Neuronal stem cell (in vitro differentiated cells): ENCODE results near the gene TMPRSS11A.

Experiments
- DNase-seq: peaks from one replicate; pipeline ENCODE4 v3.0.0-alpha.2; 2013; ENCODE audit warnings: low spot score
- H2AFZ ChIP-seq: one replicate; pipeline ENCODE4 v1.6.1; 2013; ENCODE audit warnings: mild to moderate bottlenecking, low read length, inconsistent platforms
- H2AK5ac ChIP-seq: 2 replicates; pipeline ENCODE4 v1.6.1; 2013; ENCODE audit warnings: low read depth, mild to moderate bottlenecking, inconsistent platforms, low read length, moderate library complexity, mixed read lengths
- H2BK120ac ChIP-seq: 2 replicates; pipeline ENCODE4 v1.6.1; 2013; ENCODE audit warnings: low read depth, mild to moderate bottlenecking, inconsistent platforms, low read length, moderate library complexity, mixed read lengths
- H2BK12ac ChIP-seq: one replicate; pipeline ENCODE4 v1.6.1; 2013; ENCODE audit warnings: low read length, inconsistent platforms
- H2BK15ac ChIP-seq: 2 replicates; pipeline ENCODE4 v1.6.1; 2013; ENCODE audit warnings: mild to moderate bottlenecking, low read length, inconsistent platforms, mixed read lengths
- H2BK5ac ChIP-seq: one replicate; pipeline ENCODE4 v1.6.1; 2013; ENCODE audit warnings: inconsistent platforms, mild to moderate bottlenecking, low read length, moderate library complexity
- H3K14ac ChIP-seq: one replicate; pipeline ENCODE4 v1.6.1; 2013; ENCODE audit warnings: low read length, inconsistent platforms
- H3K18ac ChIP-seq: 2 replicates; pipeline ENCODE4 v1.6.1; 2013; ENCODE audit warnings: low read length, inconsistent platforms
- H3K23ac ChIP-seq: 2 replicates; pipeline ENCODE4 v1.6.1; 2013; ENCODE audit warnings: low read depth, mild to moderate bottlenecking, mixed read lengths, low read length, inconsistent platforms; ENCODE audit not compliant: poor library complexity
- H3K27ac ChIP-seq: replicated peaks from 3 replicates; pipeline ENCODE4 v1.5.1; 2013; ENCODE audit warnings: low read length, inconsistent platforms
- H3K27me3 ChIP-seq, 3 experiments: 2 replicates each; pipeline ENCODE4 v1.6.1; 2013; ENCODE audit warnings: low read length in 3 of 3, mild to moderate bottlenecking in 2 of 3, inconsistent platforms in 1 of 3, low read depth in 1 of 3, mixed read lengths in 1 of 3, moderate library complexity in 1 of 3; ENCODE audit not compliant: control insufficient read depth in 3 of 3, insufficient read depth in 3 of 3
- H3K36me3 ChIP-seq, 2 donors: replicated peaks in 1 of 2; 2 replicates each; pipeline ENCODE4 v1.6.1; 2013; ENCODE audit warnings: low read length in 2 of 2; ENCODE audit not compliant: control insufficient read depth in 2 of 2, insufficient read depth in 2 of 2
- H3K4ac ChIP-seq: 2 replicates; pipeline ENCODE4 v1.6.1; 2013; ENCODE audit warnings: inconsistent platforms, mild to moderate bottlenecking, low read length, moderate library complexity
- H3K4me1 ChIP-seq, 2 donors: 1 replicate in 1 of 2; 2 replicates in 1 of 2; pipeline ENCODE4 v1.6.1; 2013; ENCODE audit warnings: low read length in 2 of 2, low read depth in 1 of 2; ENCODE audit not compliant: control insufficient read depth in 2 of 2, insufficient read depth in 1 of 2
- H3K4me2 ChIP-seq: one replicate; pipeline ENCODE4 v1.6.1; 2013; ENCODE audit warnings: mild to moderate bottlenecking, low read length, inconsistent platforms; ENCODE audit not compliant: insufficient read depth, poor library complexity, severe bottlenecking
- H3K4me3 ChIP-seq, 2 donors: 2 replicates each; pipeline ENCODE4 v1.5.1; 2013; ENCODE audit warnings: low read length in 2 of 2, mild to moderate bottlenecking in 2 of 2, inconsistent platforms in 1 of 2, moderate library complexity in 1 of 2
- H3K79me1 ChIP-seq: one replicate; pipeline ENCODE4 v1.6.1; 2013; ENCODE audit warnings: low read depth, mild to moderate bottlenecking, inconsistent platforms, low read length, moderate library complexity
- H3K9ac ChIP-seq: one replicate; pipeline ENCODE4 v1.6.1; 2013; ENCODE audit warnings: mild to moderate bottlenecking, low read depth, low read length, inconsistent platforms; ENCODE audit not compliant: poor library complexity
- H3K9me3 ChIP-seq, 2 donors: replicated peaks in 1 of 2; 2 replicates each; pipeline versions ENCODE3 to v1.6.1; 2013; ENCODE audit warnings: low read length in 2 of 2, mild to moderate bottlenecking in 2 of 2, inconsistent platforms in 1 of 2, low read depth in 1 of 2, mixed read lengths in 1 of 2, moderate library complexity in 1 of 2; ENCODE audit not compliant: control insufficient read depth in 2 of 2, insufficient read depth in 1 of 2
- H4K8ac ChIP-seq: one replicate; pipeline ENCODE4 v1.6.1; 2013; ENCODE audit warnings: low read depth, mild to moderate bottlenecking, inconsistent platforms, low read length, moderate library complexity
- H4K91ac ChIP-seq: one replicate; pipeline ENCODE4 v1.6.1; 2013; ENCODE audit warnings: low read length, low read depth, mild to moderate bottlenecking, inconsistent platforms; ENCODE audit not compliant: poor library complexity
- WGBS, 2 donors: extraction: QIAGEN DNeasy Blood & Tissue Kit; methylation state at CpG; one replicate each; pipeline ENCODE4 v1.1.7; 2013; ENCODE audit warnings: missing lambda C conversion rate in 2 of 2, mixed read lengths in 1 of 2; ENCODE audit not compliant: insufficient read length in 2 of 2, insufficient replicate concordance in 1 of 2; ENCODE audit errors: extremely low coverage in 2 of 2; 5-methylcytosine and 5-hydroxymethylcytosine counted together

Gene TMPRSS11A

GRCh38 chr4:67877086-67877485 lies 86.2 kb downstream of the TMPRSS11A start:
- H2BK120ac ChIP-seq = no peak overlapping the region
- no peak overlapping the region for H3K14ac ChIP-seq
- no peak overlapping the region for H2AFZ ChIP-seq
- H3K27ac ChIP-seq = no peak overlapping the region
- DNase-seq = no peak
- no peaks in the 10 kb centered on the region for H3K36me3 ChIP-seq
- no peak overlapping the region for H3K4ac ChIP-seq
- no peak overlapping the region for H2AK5ac ChIP-seq
- WGBS, 2 donors = no CpG with 5 or more reads among the region's 3 CpGs
- H4K8ac ChIP-seq = no peak overlapping the region
- H2BK15ac ChIP-seq = no peak overlapping the region
- H2BK5ac ChIP-seq = no peak overlapping the region
- H3K9me3 ChIP-seq = no peaks in the 10 kb centered on the region
- H3K4me3 ChIP-seq = no peak overlapping the region
- H3K27me3 ChIP-seq = no peaks in the 10 kb centered on the region
- no peak overlapping the region for H4K91ac ChIP-seq
- no peaks in the 10 kb centered on the region for H3K79me1 ChIP-seq
- no peak overlapping the region for H3K4me2 ChIP-seq
- no peak overlapping the region for H3K23ac ChIP-seq
- H2BK12ac ChIP-seq = no peak overlapping the region
- H3K9ac ChIP-seq = no peak overlapping the region
- H3K18ac ChIP-seq = no peak overlapping the region
- peaks cover 0 to 4% of the 10 kb centered on the region in 2 donors for H3K4me1 ChIP-seq

GRCh38 chr4:67874986-67875385 lies 88.3 kb downstream of the TMPRSS11A start:
- WGBS, 2 donors = no CpG with 5 or more reads among the region's 2 CpGs
- Histone ChIP-seq H3K36me3 (no peaks in the 10 kb centered on the region), H3K18ac (no peak overlapping the region)

GRCh38 chr4:67873116-67873515 lies 90.2 kb downstream of the TMPRSS11A start:
- Histone ChIP-seq H2BK5ac (no peak overlapping the region), H3K36me3 (no peaks in the 10 kb centered on the region)

More at GRCh38 chr4:67874986-67875385, 88.3 kb downstream of the TMPRSS11A start:
- no peak overlapping the region for H3K9ac ChIP-seq
- no peak overlapping the region for H2BK5ac ChIP-seq
- no peak overlapping the region for H3K4me2 ChIP-seq
- no peak overlapping the region for H2BK15ac ChIP-seq
- no peaks in the 10 kb centered on the region for H3K4me1 ChIP-seq
- no peak overlapping the region for H2BK12ac ChIP-seq
- H2BK120ac ChIP-seq = no peak overlapping the region
- no peak overlapping the region for H2AFZ ChIP-seq
- H4K8ac ChIP-seq = no peak overlapping the region
- no peak overlapping the region for H3K4ac ChIP-seq
- H3K27ac ChIP-seq = no peak overlapping the region
- H3K27me3 ChIP-seq = no peaks in the 10 kb centered on the region
- H3K9me3 ChIP-seq = no peaks in the 10 kb centered on the region
- no peak for DNase-seq
- no peaks in the 10 kb centered on the region for H3K79me1 ChIP-seq
- H2AK5ac ChIP-seq = no peak overlapping the region
- no peak overlapping the region for H3K4me3 ChIP-seq
- no peak overlapping the region for H3K14ac ChIP-seq
- no peak overlapping the region for H3K23ac ChIP-seq
- H4K91ac ChIP-seq = no peak overlapping the region

GRCh38 chr4:67871867-67872266 lies 91.4 kb downstream of the TMPRSS11A start:
- Histone ChIP-seq H3K9ac (no peak overlapping the region), H3K79me1 (no peaks in the 10 kb centered on the region), H2BK5ac (no peak overlapping the region), H3K14ac (no peak overlapping the region), H3K18ac (no peak overlapping the region), H4K8ac (no peak overlapping the region), H2AFZ (no peak overlapping the region), H3K4me3 (no peak overlapping the region), H4K91ac (no peak overlapping the region), H3K23ac (no peak overlapping the region), H2BK15ac (no peak overlapping the region), H2AK5ac (no peak overlapping the region), H3K27me3 (no peaks in the 10 kb centered on the region), H3K36me3 (no peaks in the 10 kb centered on the region), H2BK12ac (no peak overlapping the region), H3K4me2 (no peak overlapping the region), H3K4me1 (no peaks in the 10 kb centered on the region), H3K4ac (no peak overlapping the region), H3K27ac (no peak overlapping the region), H3K9me3 (no peaks in the 10 kb centered on the region), H2BK120ac (no peak overlapping the region)
- no peak for DNase-seq

More at GRCh38 chr4:67873116-67873515, 90.2 kb downstream of the TMPRSS11A start:
- Histone ChIP-seq H2BK12ac (no peak overlapping the region), H2AFZ (no peak overlapping the region), H4K8ac (no peak overlapping the region), H3K4ac (no peak overlapping the region), H3K4me2 (no peak overlapping the region), H2BK120ac (no peak overlapping the region), H3K9ac (no peak overlapping the region), H2AK5ac (no peak overlapping the region), H3K4me1 (no peaks in the 10 kb centered on the region), H3K9me3 (no peaks in the 10 kb centered on the region), H2BK15ac (no peak overlapping the region), H3K18ac (no peak overlapping the region), H3K23ac (no peak overlapping the region), H4K91ac (no peak overlapping the region), H3K79me1 (no peaks in the 10 kb centered on the region), H3K27ac (no peak overlapping the region), H3K27me3 (no peaks in the 10 kb centered on the region), H3K14ac (no peak overlapping the region), H3K4me3 (no peak overlapping the region)
- WGBS, 2 donors = no CpG with 5 or more reads among the region's 1 CpG
- no peak for DNase-seq
